Lung microvascular endothelial cell (primary cell): ENCODE measurements around the gene STOX2. TPM values are rescaled to one million over a fixed set of nuclear protein-coding genes. Genes with fewer than 3 reads are reported as not detected.
"Not testable (repeated sequence)": the region's sequence is repeated elsewhere in the genome, so short reads cannot be mapped to it uniquely, and the experiment has no call there.

Experiments
- DNase-seq, 2 donors: peaks; one replicate each; pipeline versions ENCODE4 v3.0.0 to v3.0.0-alpha.2; 2010; ENCODE audit warnings: low read depth in 2 of 2
- total RNA-seq: library from RNA; depleted of rRNA; stranded (reverse); fragments of >200 nt; gene quantifications from 2 replicates; pipeline ENCODE4 v1.2.1, GENCODE V29; 2014

Gene STOX2
- total RNA-seq, 1 donor from 2014 or later = 24.2 TPM

GRCh38 chr4:184022679-184023383 is 117.7 kb downstream of the STOX2 start:
- DNase-seq = no peak

GRCh38 chr4:184024637-184025036 is 119.5 kb downstream of the STOX2 start:
- no peak for DNase-seq

DNA sequence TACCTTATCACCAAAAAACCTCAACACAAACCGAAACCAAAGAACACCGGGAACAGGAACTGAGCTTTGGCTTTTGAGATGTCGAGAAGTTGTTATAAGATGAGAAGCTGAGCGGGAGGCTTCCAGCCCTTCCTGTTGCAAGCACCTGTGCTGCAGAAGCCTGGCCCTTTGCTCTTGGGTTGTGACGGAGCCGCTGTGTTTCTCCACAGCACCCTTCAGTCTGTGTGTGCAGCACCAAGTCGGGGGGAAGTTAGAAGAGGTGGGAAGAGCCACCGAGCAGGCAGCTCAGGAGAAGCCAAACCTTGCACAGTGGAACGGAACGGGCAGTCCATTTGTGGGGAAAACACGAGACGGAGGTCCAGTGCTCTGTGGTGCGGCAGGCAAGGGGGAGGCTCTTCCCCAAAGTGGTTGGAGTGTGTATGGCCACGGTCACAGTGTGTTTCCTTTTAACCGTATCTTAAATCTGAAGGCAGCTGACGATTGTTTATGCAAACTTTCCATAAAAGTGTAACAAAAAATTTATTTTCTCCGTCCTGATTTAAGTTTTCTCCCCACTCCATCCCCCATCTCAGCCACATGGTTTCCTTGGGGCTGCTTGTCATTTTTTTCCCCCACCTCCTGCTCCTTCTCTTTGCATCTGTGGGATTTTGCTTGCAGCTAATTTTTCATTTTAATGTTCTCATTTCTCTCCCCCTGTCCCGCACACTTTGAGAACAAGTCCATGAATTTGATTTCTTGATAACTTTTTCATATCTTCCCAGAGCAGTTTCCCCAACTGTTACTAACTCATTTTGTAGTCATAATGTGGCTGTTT is 123.7 kb downstream of the STOX2 start:
- DNase-seq = no peak

GRCh38 chr4:184030036-184030435 is 124.9 kb downstream of the STOX2 start:
- DNase-seq = no peak

GRCh38 chr4:184030764-184031163 is 125.7 kb downstream of the STOX2 start:
- no peak for DNase-seq

- DNase-seq = no peak
These were observed 127.0 kb downstream of the STOX2 start for GRCh38 chr4:184032091-184032490.

DNA sequence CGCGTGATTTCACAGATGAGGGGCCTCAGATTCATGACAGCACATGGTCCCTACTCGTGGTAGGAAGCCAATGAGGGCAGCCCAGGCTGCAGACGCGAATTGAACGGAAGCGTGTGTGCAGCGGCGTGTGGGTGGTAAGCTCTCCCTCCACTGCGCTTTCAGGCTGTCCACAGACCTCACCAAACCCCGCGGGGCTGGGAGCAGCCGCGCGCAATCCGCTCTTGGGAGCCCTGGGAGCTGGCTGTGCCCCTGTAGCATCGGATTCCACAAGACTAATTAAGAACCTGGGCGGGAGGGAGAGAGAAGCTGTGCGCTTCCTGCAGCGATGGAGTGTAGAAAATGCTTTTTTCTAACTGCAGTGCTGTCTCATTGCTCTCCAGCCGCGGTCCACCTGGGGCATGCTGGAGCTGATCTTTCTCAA is 134.9 kb downstream of the STOX2 start:
- no peak for DNase-seq

GRCh38 chr4:184041156-184041555 is 136.0 kb downstream of the STOX2 start:
- DNase-seq = no peak

GRCh38 chr4:184046148-184046547 is 141.0 kb downstream of the STOX2 start:
- DNase-seq = no peak

DNA sequence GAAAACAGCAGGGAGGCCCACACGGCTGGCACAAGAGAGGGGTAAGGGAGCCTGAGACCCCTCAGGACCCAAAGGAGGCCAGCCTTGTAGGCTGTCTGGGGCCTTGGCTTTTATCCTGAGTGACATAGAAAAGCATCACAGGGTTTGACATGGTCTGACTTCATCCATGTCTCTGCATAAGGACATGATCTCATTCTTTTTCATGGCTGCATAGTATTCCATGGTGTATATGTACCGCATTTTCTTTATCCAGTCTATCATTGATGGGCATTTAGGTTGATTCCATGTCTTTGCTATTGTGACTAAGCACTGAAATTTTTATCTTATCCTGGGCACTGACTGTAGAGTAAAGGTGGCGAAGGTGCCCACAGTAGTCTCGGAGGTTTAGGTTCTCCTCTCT is 146.2 kb downstream of the STOX2 start:
- DNase-seq = not testable (repeated sequence)

DNA sequence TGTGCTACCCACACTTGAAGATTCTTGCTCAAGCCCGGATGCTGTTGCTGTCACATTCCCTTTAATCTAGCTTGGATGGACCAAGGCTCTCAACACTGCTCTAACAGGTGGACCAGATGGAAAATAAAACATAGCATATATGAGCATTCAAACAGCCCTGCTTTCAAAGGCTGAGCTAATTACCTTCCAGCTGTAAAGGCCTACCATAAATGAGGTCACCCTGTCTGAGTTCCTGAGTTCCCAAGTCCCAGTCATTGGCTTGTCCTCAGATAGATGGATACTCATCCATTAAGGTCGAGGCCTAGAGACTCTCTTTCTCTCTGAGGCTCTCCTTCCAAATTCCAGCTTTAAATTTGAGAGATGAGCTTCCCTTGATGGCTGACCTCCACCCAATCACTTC is 147.5 kb downstream of the STOX2 start:
- no peak for DNase-seq

- DNase-seq = no peak
These were observed 148.3 kb downstream of the STOX2 start for GRCh38 chr4:184053434-184053833.

- no peak for DNase-seq
These were observed 151.8 kb downstream of the STOX2 start for GRCh38 chr4:184056877-184057276.

DNA sequence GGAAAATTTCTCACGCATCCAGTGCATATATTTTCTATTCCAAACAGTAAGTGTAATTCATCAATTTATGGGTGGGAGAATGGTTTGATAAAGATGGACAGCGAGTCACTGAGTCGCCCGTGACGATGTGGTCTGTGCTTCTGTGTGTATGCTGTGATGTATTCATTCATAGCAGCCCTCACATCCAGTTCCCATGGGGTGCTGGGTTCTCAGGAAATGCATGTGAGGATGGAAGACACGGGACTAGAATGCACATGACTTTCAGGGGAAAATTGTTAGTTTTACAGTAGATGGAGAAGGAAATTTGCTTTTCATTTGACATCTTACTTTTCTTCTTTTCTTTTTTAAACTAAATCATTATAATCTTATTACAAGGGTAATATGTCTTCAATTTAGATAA is 152.9 kb downstream of the STOX2 start:
- no peak for DNase-seq

DNA sequence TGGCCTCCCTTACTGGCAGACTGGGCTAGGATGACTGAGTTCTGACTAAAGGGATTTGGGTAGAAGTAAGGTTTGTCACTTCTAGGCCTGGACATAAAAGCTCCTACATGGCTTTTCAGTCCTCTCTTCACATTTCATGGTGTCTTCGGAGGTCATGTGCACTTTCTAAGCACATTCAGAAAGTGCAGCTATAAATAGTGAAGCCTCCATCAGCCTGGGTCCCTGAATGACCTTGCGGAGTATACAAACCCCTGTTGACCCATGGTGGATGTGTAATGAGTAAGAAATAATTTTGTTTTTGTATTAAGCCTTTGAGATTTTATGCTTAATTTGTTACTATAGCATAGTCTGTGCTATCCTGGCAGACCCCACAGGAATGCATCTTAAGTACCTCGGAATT is 154.0 kb downstream of the STOX2 start:
- no peak for DNase-seq

DNA sequence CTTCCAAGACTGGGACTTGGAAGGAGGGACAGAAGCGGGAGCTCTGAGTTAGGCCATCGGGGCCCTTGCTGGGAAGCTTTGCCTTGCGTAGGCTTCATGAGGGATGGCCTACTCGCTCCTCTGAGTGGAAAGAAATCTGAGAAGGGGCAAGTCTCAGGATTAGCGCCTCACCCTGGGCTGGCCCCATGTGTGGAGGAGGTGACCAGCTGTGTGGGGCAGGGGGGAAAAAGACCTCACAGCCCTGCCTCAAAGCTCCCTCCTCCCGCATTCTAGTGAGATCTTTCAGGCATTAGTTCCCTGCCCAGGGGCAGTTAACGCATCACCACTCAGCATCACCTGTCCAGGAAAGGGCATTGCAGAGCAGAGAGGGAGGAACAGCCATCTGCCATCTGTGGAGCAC is 156.5 kb downstream of the STOX2 start:
- DNase-seq = no peak

GRCh38 chr4:184062769-184063168 is 157.7 kb downstream of the STOX2 start:
- no peak for DNase-seq

- no peak for DNase-seq
These were observed 159.8 kb downstream of the STOX2 start for GRCh38 chr4:184064877-184065276.

- DNase-seq = no peak
These were observed 161.6 kb downstream of the STOX2 start for GRCh38 chr4:184066584-184067300.

DNA sequence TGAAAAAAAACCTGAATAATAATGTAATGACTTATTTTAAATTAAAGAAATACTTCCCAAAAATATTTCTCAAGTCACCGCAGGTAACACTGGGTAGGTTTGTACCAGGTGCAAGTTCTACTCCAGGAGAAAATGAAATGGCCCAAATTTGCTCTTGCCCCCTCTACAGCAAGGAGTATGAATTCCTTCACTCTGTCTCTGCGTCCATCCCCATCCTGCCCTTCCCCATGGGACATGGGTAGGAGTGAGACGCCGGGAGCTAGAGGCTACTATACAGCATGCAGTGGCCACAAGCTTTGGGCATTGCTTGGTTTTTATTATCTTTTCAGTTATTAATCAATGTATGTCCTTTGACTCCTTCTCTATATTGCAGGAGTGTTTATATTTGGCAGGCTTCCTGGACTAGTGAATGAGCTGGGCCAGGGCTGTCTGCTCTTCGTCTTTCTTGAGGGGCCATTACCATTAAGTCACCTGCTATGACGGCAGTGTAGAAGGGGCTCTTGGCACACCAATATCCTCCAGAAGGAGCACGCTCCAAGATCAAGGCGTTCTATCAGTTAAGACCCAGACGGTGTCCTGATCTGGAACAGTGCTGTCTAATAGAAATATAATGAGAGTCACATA is 162.9 kb downstream of the STOX2 start:
- DNase-seq = no peak
